ENCODE data around the gene TAGAP. TPM values are rescaled to one million over a fixed set of nuclear protein-coding genes. Genes with fewer than 3 reads are reported as not detected.

The TAGAP gene
- total and polyA plus RNA-seq, 9 of the 15 experiments (the other 6 are each of a cell fraction or from before 2014, with no cell fraction given), result 0.07 TPM; not detected in 8

- TF ChIP-seq THAP12 (CRISPR knock-in tag; IDR thresholded peaks at IDR 0.05) (peak; percentile 77), THRAP3 (IDR thresholded peaks at IDR 0.05; ENCODE audit: borderline replicate concordance) (no peak; the same call in 1 of the 2 replicates), ZNF23 (CRISPR knock-in tag; IDR thresholded peaks at IDR 0.05) (no peak), PPARD (CRISPR knock-in tag; IDR thresholded peaks at IDR 0.05) (no peak), KLF1 (tag; IDR thresholded peaks at IDR 0.05) (peak; percentile 70; the same call in 1 of the 2 replicates), USF1 (CRISPR knock-in tag; IDR thresholded peaks at IDR 0.05) (peak; percentile 74), NONO (IDR thresholded peaks at IDR 0.05; ENCODE audit: low read depth in 2 of 2, low read length in 1 of 2) (peak in 1 of 2 experiments; percentile 58; a peak in 2 of 4 replicates), PML (IDR thresholded peaks at IDR 0.05; ENCODE audit: low read length) (peak; percentile 92), CBFA2T2 (conservative IDR thresholded peaks at IDR 0.05) (no peak), CBX2 (IDR thresholded peaks at IDR 0.05; ENCODE audit: insufficient read depth, low read length, poor library complexity, severe bottlenecking) (no peak), HMBOX1 (IDR thresholded peaks at IDR 0.05) (no peak), ASH1L (IDR thresholded peaks at IDR 0.05; ENCODE audit: borderline replicate concordance, low read depth, partially characterized antibody) (no peak), NCOA6 (IDR thresholded peaks at IDR 0.05) (no peak), STAG1 (CRISPR knock-in tag; IDR thresholded peaks at IDR 0.05; ENCODE audit: borderline replicate concordance) (no peak), ZNF431 (CRISPR knock-in tag; IDR thresholded peaks at IDR 0.05) (0 out of 2 replicates have a peak, but pooled peaks have one; percentile 28), SOX6 (IDR thresholded peaks at IDR 0.05) (peak; percentile 80), RBM14 (IDR thresholded peaks at IDR 0.05; ENCODE audit: borderline replicate concordance, insufficient read depth, low read depth, low read length) (no peak), POLR2H (tag; IDR thresholded peaks at IDR 0.05; ENCODE audit: low read depth) (peak; percentile 88), FOS (IDR thresholded peaks at IDR 0.05; ENCODE audit: extremely low read depth, insufficient read length) (no peak), ZBTB17 (CRISPR knock-in tag; IDR thresholded peaks at IDR 0.05) (peak; percentile 87), E2F1 (CRISPR knock-in tag; IDR thresholded peaks at IDR 0.05) (peak; percentile 87), ZSCAN29 (IDR thresholded peaks at IDR 0.05) (0 out of 2 replicates have a peak, but pooled peaks have one; percentile 48), ZNF445 (CRISPR knock-in tag; IDR thresholded peaks at IDR 0.05; ENCODE audit: low read depth) (no peak), ZNF75A (CRISPR knock-in tag; IDR thresholded peaks at IDR 0.05) (no peak; the same call in 1 of the 2 replicates), ZZZ3 (IDR thresholded peaks at IDR 0.05) (peak; percentile 52; the same call in 1 of the 2 replicates)
These were observed 45.0 kb downstream of the TAGAP start, which contains the start of gene RSPH3 (continued) for GRCh38 chr6:158999666-159000403.
